ENCODE data around the gene PACRGL. TPM values are rescaled to one million over a fixed set of nuclear protein-coding genes. Genes with fewer than 3 reads are reported as not detected.

Gene PACRGL
- total RNA-seq (2021) = 29.6 and 34.9 TPM in 2 replicates
- percentile 81 among the genes with signal in this experiment for Bru-seq, nascent RNA
- percentile 85 among the genes with signal in this experiment for BruChase-seq, experiment 1, labeled RNA remaining after a 2-hour chase
- BruChase-seq, experiment 2, labeled RNA remaining after a 6-hour chase = percentile 75 among the genes with signal in this experiment
- long read RNA-seq, partial matches to known transcripts = 0 of 11 reads
- long read RNA-seq, other reads (novel, unspliced or antisense) = 8 of 11 reads

GRCh38 chr4:20700007-20700761, at the start of gene PACRGL:
Gene PACRGL, plus strand, starts transcription at chr4:20700458. Its CDS starts 4,024 bp downstream, at chr4:20704482.
- H3K4me1 ChIP-seq (ENCODE audit: insufficient read depth, low read length, poor library complexity, severe bottlenecking) = peaks cover 14% of the 10 kb centered on the region
- no TSS peak for BruUV-seq (replicated peaks)
- peaks cover 9% of the 10 kb centered on the region for H3K36me3 ChIP-seq (ENCODE audit: insufficient read depth, low read length, poor library complexity, severe bottlenecking)
- H3K4me3 ChIP-seq (ENCODE audit: low read depth, low read length, poor library complexity, severe bottlenecking) = peak within 1 kb of the TSS; percentile 68
- POLR2A ChIA-PET (ENCODE audit: low non-redundant PET) = no interaction called here
- H3K9me3 ChIP-seq (ENCODE audit: low read depth, low read length, poor library complexity, severe bottlenecking) = no peaks in the 10 kb centered on the region
- DNase-seq (ENCODE audit: low spot score) = peak; percentile 98
- no peaks in the 10 kb centered on the region for H3K27me3 ChIP-seq (replicated peaks; ENCODE audit: insufficient read depth, low read depth, low read length, poor library complexity)
- intact Hi-C loops (cut with micrococcal nuclease; ENCODE audit: unreplicated experiment) = no loop called here
- CTCF ChIA-PET = interaction anchor here (2.0 kb wide), 1 partner anchor 15 kb away, joined by 6 read pairs; no protein-coding TSS in a partner anchor
- peak within 1 kb of the TSS; percentile 64 for H3K27ac ChIP-seq (ENCODE audit: low read depth, low read length, poor library complexity, severe bottlenecking)
- TF ChIP-seq CTCF (conservative IDR thresholded peaks at IDR 0.05; ENCODE audit: low read depth, low read length) (no peak), EZH2 (IDR thresholded peaks at IDR 0.05; ENCODE audit: borderline replicate concordance, low read depth, low read length, poor library complexity, severe bottlenecking) (no peak)

GRCh38 chr4:20652226-20652885, 47.9 kb upstream of the PACRGL start:
- ChIA-PET POLR2A (ENCODE audit: low non-redundant PET) (no interaction called here), CTCF (no interaction called here)
- TF ChIP-seq EZH2 (IDR thresholded peaks at IDR 0.05; ENCODE audit: borderline replicate concordance, low read depth, low read length, poor library complexity, severe bottlenecking) = no peak
- peak; percentile 27 for DNase-seq (ENCODE audit: low spot score)
- no peaks in the 10 kb centered on the region for H3K27me3 ChIP-seq (replicated peaks; ENCODE audit: insufficient read depth, low read depth, low read length, poor library complexity)
- no peak overlapping the region for H3K4me3 ChIP-seq (ENCODE audit: low read depth, low read length, poor library complexity, severe bottlenecking)
- no peak overlapping the region for H3K27ac ChIP-seq (ENCODE audit: low read depth, low read length, poor library complexity, severe bottlenecking)
- H3K36me3 ChIP-seq (ENCODE audit: insufficient read depth, low read length, poor library complexity, severe bottlenecking) = no peaks in the 10 kb centered on the region
- no peaks in the 10 kb centered on the region for H3K9me3 ChIP-seq (ENCODE audit: low read depth, low read length, poor library complexity, severe bottlenecking)
- no peaks in the 10 kb centered on the region for H3K4me1 ChIP-seq (ENCODE audit: insufficient read depth, low read length, poor library complexity, severe bottlenecking)
- intact Hi-C loops (cut with micrococcal nuclease; ENCODE audit: unreplicated experiment) = no loop called here
- no TSS peak for BruUV-seq (replicated peaks)

- CTCF ChIA-PET = no interaction called here
- H3K9me3 ChIP-seq (ENCODE audit: low read depth, low read length, poor library complexity, severe bottlenecking) = no peaks in the 10 kb centered on the region
- H3K27ac ChIP-seq (ENCODE audit: low read depth, low read length, poor library complexity, severe bottlenecking) = no peak overlapping the region
- BruUV-seq (replicated peaks) = no TSS peak
- no peaks in the 10 kb centered on the region for H3K36me3 ChIP-seq (ENCODE audit: insufficient read depth, low read length, poor library complexity, severe bottlenecking)
- H3K4me1 ChIP-seq (ENCODE audit: insufficient read depth, low read length, poor library complexity, severe bottlenecking) = no peaks in the 10 kb centered on the region
- intact Hi-C loops (cut with micrococcal nuclease; ENCODE audit: unreplicated experiment) = no loop called here
- no peak overlapping the region for H3K4me3 ChIP-seq (ENCODE audit: low read depth, low read length, poor library complexity, severe bottlenecking)
- TF ChIP-seq CTCF (conservative IDR thresholded peaks at IDR 0.05; ENCODE audit: low read depth, low read length) (no peak), EZH2 (IDR thresholded peaks at IDR 0.05; ENCODE audit: borderline replicate concordance, low read depth, low read length, poor library complexity, severe bottlenecking) (no peak)
- DNase-seq (ENCODE audit: low spot score) = no peak
- H3K27me3 ChIP-seq (replicated peaks; ENCODE audit: insufficient read depth, low read depth, low read length, poor library complexity) = no peaks in the 10 kb centered on the region
- POLR2A ChIA-PET (ENCODE audit: low non-redundant PET) = no interaction called here
These were observed 41.8 kb upstream of the PACRGL start for GRCh38 chr4:20658456-20658855.
